K562 treated with DMSO at 1 percent for 24 hours (cell line): ENCODE results near the gene KLK7. TPM values are rescaled to one million over a fixed set of nuclear protein-coding genes. Genes with fewer than 3 reads are reported as not detected.

Experiments
- total RNA-seq: library from RNA; unstranded; fragments of 300-600 nt; gene quantifications from 2 replicates; pipeline ENCODE4 v1.2.3, GENCODE V29; 2022; ENCODE audit warnings: low read depth; ENCODE audit not compliant: insufficient read depth

The KLK7 gene
- not detected in 2 replicates for total RNA-seq

DNA sequence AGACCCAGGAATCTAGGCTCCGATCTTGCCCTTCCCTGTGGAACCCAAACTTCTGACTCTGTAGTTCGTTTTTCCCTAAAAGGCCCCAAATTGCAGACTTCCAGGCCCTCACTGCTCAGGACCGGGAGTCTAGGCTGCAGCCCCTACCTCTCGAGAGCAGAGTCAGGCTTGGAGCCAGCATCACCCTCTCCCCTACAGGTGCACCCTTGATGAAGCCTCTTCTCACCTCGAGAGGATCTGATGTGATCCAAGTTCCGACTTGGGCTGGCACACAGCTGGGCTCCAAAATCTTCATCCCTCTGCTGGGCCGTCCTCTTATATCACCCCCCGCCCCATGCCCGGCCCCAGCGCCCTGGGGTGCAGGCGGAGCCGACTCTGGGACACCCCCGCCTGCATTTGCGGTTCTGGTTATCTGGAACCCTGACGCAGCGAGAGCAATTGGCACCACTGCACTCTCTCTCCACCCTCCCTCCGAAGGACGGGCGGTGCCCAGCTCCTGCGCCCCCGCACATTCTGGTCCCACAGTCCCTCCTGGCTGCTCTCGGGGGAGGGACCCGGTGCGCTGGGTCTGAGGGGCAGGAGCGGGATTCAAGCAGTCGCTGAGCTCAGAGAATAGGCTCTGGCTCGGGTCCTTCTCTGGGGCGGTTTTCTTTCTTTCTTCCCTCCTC, at the start of gene KLK7:
Gene KLK7 (minus strand): TSS at position 293 of the 668 bp plus-strand sequence. CDS start 1,518 bp downstream, outside the sequence.

GRCh38 chr19:51026554-51026831, 42.8 kb upstream of the KLK7 start, which contains the start of gene KLK11:
Gene KLK11 (minus strand): TSS chr19:51026616. CDS start chr19:51025631, 985 bp downstream.

DNA sequence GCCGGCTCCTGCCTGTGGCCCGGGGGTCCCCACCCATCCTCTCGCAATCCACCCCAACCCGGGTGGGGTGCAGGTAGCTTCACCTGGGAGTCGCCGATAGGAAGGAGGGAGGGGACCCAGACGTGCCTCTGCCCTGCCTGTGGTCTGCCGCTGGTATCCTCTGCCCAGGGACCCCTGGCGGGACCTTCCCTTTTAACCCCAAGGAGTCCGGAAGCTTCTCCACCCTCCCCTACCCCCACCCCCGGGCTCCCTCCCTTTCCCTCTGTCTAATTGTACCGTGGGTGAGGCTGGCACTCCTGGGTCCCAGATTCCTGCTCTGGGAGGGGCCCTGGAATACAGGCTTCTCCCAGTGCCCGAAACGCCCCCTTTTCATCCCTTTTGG, 35.8 kb upstream of the KLK7 start, which contains the start of gene KLK10:
Gene KLK10 (minus strand): TSS at position 166 of the 382 bp plus-strand sequence. CDS start 579 bp downstream, outside the sequence.

GRCh38 chr19:51001515-51001914, 17.8 kb upstream of the KLK7 start, which contains the start of gene KLK8:
Gene KLK8 (minus strand): TSS chr19:51001604. CDS start chr19:51001167, 437 bp downstream.

DNA sequence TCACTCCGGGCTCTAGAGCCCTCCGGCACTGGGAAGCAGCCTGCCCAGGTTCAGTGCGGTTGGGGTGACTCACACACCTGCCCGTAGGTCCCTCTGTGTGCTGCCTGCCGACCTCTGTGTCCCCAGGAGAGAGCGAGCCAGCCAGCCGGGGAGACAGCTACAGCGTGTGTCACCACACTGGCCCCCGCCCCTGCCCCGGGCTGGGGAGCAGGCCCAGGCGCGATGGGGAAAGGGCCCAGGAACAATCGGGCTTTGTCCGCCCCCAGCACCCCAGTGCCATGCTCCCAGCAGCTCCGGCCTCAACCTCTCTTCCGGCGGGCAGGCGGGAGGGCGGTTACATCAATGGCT, 14.3 kb downstream of the KLK7 start, which contains the start of gene KLK6:
Gene KLK6 (minus strand): TSS at position 179 of the 348 bp plus-strand sequence. CDS start 1,487 bp downstream, outside the sequence.

GRCh38 chr19:50952910-50953309, 30.8 kb downstream of the KLK7 start, which contains the start of gene KLK5:
Gene KLK5 (minus strand): TSS chr19:50953038. CDS start chr19:50952657, 381 bp downstream.

Other genes with a start within 250 kb of the KLK7 start
- 0.59 TPM in 1 of 2 replicates, not detected in the other for gene GPR32, start 213.5 kb downstream of the KLK7 start, total RNA-seq
- gene ACP4, start 193.5 kb downstream of the KLK7 start, total RNA-seq: not detected in 2 replicates
- gene KLK1, start 160.1 kb downstream of the KLK7 start, total RNA-seq: 19.2 and 20.0 TPM in 2 replicates
- 0.56 TPM in 1 of 2 replicates, not detected in the other for gene KLK15, start 150.3 kb downstream of the KLK7 start, total RNA-seq
- not detected in 2 replicates for gene KLK3, start 129.0 kb downstream of the KLK7 start, total RNA-seq
- not detected in 2 replicates for gene KLK2, start 110.5 kb downstream of the KLK7 start, total RNA-seq
- gene KLK4, start 72.5 kb downstream of the KLK7 start, total RNA-seq: not detected in 2 replicates
- gene KLK5, start 30.9 kb downstream of the KLK7 start, total RNA-seq: not detected in 2 replicates
- not detected in 2 replicates for gene KLK6, start 14.3 kb downstream of the KLK7 start, total RNA-seq
- gene KLK8, start 17.7 kb upstream of the KLK7 start, total RNA-seq: 0.95 and 2.1 TPM in 2 replicates
- not detected in 2 replicates for gene KLK10, start 35.8 kb upstream of the KLK7 start, total RNA-seq
- not detected in 2 replicates for gene KLK11, start 42.7 kb upstream of the KLK7 start, total RNA-seq
- gene KLK12, start 51.1 kb upstream of the KLK7 start, total RNA-seq: not detected in 2 replicates
- 2.7 and 2.9 TPM in 2 replicates for gene KLK13, start 81.2 kb upstream of the KLK7 start, total RNA-seq
- not detected in 2 replicates for gene KLK14, start 99.0 kb upstream of the KLK7 start, total RNA-seq
- 31.1 and 32.6 TPM in 2 replicates for gene CTU1, start 124.5 kb upstream of the KLK7 start, total RNA-seq
- gene SIGLEC9, start 141.0 kb upstream of the KLK7 start, total RNA-seq: 0.93 and 1.1 TPM in 2 replicates
- gene SIGLEC7, start 158.4 kb upstream of the KLK7 start, total RNA-seq: 0.15 TPM in 1 of 2 replicates, not detected in the other
- 73.3 and 79.4 TPM in 2 replicates for gene CD33, start 241.2 kb upstream of the KLK7 start, total RNA-seq